ENCODE measurements around the gene PCBD2.
"Not testable (repeated sequence)": the region's sequence is repeated elsewhere in the genome, so short reads cannot be mapped to it uniquely, and the experiment has no call there.

Gene PCBD2

DNA sequence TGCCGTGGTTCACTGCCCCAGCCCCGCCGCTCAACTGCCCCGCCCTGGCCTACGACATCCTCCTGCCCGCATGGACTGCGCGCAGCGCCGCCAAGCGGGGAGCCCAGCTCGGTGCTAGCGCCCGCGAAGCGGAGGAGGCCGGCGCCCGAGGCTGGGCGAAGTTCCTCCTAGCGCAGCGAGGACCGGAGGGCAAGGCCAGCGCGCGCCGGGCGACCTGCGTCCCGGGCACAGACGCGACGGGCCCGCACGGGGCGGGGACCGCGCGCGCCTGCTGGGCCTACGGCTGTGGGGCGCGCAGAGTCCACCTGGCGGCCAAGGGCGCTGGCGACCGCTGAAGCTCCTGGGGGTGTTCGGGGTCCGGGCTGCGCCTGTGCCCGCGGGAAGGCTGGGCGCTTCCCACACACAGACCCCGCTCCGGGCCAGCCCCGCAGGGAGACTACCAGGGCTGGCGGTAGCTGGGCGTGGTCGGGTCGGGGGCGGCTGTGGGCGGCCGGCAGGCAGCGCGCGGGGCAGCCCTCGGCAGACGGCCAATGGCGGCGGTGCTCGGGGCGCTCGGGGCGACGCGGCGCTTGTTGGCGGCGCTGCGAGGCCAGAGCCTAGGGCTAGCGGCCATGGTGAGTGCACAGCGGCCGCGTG, at the start of gene PCBD2:
Gene PCBD2, plus strand, starts transcription at position 522 of the 636 bp plus-strand sequence. Its CDS starts 9 bp downstream, at position 531.
- DNase-seq, result peak; percentile 62

DNA sequence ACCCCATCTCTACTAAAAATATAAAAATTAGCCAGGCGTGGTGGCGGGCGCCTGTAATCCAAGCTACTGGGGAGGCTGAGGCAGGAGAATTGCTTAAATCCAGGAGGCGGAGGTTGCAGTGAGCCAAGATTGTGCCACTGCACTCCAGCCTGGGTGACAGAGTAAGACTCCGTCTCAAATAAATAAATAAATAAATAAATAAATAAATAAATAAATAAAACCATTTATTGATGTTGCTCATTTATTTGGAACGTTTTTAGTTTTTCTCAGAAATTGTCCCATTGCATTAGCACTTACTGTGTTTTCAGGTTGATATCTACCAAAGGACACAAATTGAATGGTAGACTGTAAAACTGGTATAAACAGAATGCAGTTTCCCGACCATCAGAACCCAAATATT, 48.5 kb upstream of the PCBD2 start:
- not testable (repeated sequence) for DNase-seq

DNA sequence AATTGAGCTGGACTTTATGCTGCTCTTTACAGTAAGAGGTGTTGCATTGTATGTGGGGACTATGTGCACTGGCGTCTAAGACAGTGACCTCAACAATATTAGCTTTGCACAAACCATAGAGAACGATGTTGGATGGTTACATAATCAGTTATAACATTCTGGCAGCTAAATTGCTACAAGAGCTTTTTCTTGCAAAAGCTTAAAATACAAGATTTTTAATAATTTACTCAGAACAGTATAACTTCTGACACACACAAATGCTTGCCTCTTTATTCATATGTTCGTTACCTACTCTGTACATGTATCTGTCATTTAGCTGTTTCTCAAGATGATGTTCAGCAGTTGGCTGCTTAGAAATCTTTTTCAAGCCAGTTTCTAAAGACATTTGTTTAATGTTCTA, 47.5 kb upstream of the PCBD2 start:
- no peak for DNase-seq

DNA sequence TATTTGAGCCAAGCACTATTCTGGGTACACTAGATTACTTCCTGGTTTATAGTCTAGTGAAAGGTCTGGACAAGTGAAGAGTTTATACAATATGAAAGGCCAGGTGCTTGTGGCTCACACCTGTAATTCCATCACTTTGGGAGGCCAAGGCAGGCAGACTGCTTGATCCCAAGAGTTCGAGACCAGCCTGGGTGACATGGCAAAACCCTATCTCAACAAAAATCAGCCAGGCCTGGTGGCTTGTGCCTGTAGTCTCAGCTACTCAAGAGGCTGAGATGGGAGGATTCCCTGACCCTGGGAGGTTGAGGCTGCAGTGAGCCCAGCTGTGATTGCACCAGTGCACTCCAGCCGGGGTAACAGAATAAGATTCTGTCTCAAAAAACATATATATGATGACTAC, 40.2 kb upstream of the PCBD2 start:
- DNase-seq, result no peak

DNA sequence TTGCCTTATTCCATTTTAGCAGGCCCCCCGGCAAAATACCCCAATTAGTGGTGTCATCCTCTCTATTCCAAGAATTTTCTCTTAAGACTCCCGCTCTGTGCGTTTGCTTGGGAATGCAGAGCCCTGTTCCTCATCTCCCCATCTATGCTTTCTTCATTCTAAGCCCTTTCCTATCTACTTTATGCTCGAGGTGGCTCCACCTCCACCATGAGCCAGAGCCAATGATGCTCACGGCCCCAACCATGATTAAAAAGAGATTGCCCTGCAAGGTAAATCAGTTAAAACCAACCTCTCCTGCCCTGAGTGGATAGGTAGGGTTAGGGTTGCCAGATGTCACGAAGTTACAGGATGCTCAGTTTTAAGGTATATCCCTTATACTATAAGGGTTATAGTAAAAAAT, 31.4 kb upstream of the PCBD2 start:
- DNase-seq, result no peak

DNA sequence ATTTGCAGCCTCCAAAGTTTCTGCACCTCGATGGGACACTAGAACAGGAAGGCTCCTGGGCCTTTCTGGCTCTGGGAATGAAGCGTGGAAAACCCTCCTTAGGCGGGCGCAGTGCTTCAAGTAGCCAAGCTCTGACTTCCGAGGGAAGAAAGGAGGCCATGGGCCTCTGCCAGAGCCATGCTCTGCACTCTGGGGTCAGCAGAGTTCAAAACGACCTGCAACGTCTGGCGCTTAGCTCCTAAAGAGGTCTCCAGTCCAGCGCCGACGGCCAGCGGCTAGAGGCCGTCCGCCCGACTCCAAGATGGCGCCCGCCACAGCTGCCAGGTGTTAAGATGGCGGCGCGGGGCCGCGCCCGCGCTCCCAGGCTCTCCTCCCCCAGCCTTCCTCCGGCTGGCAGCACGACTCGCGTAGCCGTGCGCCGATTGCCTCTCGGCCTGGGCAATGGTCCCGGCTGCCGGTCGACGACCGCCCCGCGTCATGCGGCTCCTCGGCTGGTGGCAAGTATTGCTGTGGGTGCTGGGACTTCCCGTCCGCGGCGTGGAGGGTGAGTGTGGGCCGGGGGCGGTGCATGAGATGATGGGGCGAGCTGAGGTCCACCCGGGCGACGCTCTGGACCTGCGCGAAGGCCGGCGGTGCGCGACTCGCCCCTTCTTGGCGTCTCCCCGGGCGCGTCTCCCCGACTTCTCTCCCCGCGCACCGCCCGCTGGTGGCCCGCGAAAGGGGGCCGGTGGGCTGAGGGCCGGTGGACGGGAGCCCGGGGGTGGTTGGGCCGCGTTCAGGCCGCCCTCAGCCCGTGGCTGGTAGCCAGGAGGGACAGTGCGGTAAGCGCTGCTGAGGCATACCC, 30.7 kb upstream of the PCBD2 start, which contains the start of gene TXNDC15:
Gene TXNDC15, plus strand, starts transcription at position 385 of the 844 bp plus-strand sequence. Its CDS starts 57 bp downstream, at position 442.
- peak; percentile 14 for DNase-seq

DNA sequence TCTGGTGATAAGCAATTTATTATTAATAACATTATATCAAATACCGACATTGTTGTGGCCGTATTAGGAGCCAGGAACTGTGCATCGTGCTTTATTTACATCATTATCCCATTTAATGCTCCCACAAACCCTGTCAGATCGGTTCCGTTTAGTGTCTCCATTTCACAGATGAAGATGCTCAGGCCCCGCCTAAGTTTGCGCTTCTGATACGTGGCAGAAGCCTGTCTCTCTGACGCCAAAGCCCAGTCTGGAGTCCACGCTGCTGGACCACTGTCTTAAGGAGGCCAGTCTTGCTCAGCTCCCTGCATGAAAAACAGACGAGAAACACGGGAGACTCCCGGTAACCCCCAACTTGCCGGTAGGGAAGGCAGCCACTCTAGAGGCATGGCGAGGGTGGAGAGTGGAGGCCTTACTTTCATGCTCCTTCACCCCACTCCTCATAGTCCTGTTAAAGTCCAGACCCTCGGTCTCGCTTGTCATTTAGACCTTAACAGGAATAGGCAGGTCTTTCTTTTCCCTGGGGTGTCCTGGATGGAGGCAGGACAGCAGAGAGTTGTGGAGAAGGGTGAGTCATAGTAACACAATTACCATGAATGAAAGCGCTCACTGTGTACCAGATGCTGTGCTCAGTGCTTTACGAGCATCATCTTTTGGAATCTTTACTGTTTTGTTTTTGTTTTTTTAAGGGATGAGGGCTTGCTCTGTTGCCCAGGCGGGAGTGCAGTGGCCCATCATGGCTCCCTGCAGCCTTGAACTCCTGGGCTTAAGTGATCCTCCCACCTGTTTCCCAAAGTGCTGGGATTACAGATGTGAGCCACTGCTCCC, 29.9 kb upstream of the PCBD2 start:
- no peak for DNase-seq

DNA sequence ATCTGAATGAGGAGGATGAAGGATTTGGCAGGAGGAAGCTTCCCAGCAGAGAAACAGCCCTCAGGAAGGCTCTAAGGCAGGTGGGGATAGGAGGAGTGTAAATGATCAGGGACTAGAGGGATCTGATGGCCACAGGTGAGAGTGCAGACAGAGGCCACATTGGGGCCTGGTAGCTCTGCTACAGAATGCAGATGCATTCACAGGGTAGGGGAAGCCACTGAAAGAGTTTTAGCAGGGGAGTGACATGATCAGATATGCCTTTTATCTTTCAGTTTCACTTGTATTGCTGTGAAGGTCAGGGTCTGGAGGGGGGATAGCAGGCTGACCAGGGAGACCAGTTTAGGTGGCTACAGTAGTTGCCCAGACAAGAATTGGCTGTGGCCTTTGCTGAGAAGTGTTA, 27.8 kb upstream of the PCBD2 start:
- no peak for DNase-seq

DNA sequence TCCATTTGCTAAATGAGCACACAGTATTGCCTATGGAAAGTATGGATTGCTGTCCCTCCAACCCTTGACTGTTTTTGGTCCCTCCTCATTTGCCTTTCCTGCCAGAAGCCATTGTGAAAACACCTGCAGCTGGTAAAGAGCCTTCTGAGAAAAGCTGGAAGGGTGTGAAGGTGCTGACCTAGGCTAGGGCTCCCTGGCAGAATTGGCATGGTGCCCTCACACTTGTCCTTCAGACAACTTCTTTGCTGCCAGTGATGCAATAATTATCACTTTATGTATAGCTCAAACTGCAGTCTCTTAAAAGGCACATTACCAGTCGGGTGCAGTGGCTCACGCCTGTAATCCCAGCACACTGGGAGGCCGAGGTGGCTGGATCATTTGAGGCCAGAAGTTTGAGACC, 26.5 kb upstream of the PCBD2 start:
- no peak for DNase-seq

DNA sequence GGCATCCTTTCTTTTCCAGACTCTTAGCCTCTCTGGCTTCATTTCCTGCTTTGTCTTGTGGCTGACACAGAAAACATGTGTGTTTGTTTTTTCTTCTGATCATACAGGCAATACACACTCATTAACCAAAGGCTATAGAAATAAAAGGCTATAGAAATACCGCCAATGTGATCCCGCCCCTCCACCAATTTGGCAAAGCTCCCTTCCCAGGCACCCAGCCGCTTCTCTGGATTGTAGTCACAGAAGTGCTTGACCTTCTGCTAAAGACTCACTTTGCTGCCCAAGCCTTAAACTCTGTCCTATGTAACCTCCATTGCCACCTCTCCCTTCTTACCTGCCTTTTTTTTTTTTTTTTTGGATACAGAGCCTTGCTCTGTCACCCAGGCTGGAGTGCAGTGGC, 25.5 kb upstream of the PCBD2 start:
- DNase-seq, result no peak

DNA sequence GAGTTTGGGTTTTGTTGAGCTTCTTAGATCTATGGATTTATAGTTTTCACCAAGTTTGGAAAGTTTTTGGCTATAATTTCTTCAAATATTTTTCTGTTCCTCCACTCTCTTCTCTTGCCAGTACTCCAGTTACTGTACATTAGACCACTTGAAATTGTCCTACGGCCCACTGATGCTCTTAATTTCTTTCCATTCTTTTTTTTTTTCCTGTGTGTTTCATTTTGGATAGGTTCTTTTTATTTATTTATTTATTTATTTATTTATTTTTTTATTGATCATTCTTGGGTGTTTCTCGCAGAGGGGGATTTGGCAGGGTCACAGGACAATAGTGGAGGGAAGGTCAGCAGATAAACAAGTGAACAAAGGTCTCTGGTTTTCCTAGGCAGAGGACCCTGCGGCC, 24.0 kb upstream of the PCBD2 start:
- not testable (repeated sequence) for DNase-seq

DNA sequence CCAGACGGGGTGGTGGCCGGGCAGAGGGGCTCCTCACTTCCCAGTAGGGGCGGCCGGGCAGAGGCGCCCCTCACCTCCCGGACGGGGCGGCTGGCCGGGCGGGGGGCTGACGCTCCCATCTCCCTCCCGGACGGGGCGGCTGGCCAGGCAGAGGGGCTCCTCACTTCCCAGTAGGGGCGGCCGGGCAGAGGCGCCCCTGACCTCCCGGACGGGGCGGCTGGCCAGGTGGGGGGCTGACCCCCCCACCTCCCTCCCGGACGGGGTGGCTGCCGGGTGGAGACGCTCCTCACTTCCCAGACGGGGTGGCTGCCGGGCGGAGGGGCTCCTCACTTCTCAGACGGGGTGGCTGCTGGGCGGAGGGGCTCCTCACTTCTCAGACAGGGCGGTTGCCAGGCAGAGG, 23.2 kb upstream of the PCBD2 start:
- not testable (repeated sequence) for DNase-seq

DNA sequence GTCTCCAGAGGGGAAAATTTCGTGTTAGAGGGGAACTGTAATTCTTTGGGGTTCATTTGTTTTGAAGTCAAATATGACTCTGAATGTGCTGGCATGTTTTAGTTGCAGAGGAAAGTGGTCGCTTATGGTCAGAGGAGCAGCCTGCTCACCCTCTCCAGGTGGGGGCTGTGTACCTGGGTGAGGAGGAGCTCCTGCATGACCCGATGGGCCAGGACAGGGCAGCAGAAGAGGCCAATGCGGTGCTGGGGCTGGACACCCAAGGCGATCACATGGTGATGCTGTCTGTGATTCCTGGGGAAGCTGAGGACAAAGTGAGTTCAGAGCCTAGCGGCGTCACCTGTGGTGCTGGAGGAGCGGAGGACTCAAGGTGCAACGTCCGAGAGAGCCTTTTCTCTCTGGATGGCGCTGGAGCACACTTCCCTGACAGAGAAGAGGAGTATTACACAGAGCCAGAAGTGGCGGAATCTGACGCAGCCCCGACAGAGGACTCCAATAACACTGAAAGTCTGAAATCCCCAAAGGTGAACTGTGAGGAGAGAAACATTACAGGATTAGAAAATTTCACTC, 17.3 kb upstream of the PCBD2 start:
- DNase-seq, result no peak

DNA sequence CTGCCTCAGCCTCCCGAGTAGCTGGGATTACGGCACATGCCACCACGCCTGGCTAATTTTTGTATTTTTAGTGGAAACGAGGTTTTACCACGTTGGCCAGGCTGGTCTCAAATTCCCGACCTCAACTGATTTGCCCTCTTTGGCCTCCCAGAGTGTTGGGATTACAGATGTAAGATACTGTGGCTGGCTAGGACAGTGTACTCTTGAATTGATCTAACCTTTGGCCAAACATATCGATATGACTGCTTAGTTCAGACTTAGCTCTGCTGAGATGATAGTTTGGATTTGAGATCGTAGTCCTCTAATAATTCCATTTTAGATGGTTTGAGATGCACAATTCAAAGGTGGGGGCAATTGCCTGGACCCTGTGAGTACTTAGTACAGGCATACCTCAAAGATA, 15.6 kb upstream of the PCBD2 start:
- DNase-seq, result no peak

DNA sequence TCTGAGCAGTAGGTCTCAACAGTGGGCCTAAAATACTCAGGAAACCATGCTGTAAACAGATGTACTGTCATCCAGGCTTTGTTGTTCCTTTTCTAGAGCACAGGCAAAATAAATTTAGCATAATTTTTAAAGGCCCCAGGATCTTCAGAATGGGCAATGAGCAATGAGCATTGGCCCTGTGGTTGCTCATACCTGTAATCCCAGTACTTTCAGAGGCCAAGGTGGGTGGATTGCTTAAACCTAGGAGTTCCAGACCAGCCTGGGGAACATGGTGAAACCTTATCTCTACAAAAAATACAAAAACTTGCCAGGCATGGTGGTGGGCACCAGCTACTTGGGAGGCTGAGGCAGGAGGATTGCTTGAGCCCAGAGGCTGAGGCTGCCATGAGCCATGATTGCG, 13.5 kb upstream of the PCBD2 start:
- no peak for DNase-seq

DNA sequence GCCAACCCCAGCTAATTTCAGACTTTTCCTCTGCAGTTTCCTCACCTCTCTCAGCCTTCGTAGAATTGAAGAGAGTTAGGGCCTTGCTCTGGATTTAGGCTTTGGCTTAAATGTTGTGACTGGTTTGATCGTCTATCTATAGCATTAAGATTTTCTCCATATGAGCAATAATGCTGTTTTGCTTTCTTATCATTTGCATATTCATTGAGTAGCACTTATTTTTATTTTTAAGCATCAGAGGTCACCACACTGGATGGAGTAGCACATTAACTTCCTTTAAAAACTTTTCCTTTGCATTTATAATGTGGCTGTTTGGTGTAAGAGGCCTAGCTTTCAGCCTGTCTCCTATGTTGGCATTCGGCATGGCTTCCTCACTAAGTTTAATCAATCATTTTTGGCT, 12.6 kb upstream of the PCBD2 start:
- no peak for DNase-seq

DNA sequence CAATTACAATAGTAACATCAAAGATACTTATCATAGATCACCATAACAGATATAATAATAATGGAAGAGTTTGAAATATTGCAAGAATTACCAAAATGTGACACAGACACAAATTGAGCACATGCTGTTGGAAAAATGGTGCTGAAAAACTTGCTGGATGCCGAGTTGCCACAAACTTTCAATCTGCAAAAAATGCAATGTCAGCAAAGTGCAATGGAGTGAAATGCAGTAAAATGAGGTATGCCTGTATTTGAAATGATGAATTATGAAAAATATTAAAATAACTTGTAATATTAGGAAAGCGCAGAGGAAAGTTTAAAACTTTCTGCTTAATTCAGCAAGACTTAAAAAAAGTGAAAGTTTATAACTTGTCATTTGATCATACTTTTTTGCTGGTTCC, 12.0 kb upstream of the PCBD2 start:
- DNase-seq, result no peak

DNA sequence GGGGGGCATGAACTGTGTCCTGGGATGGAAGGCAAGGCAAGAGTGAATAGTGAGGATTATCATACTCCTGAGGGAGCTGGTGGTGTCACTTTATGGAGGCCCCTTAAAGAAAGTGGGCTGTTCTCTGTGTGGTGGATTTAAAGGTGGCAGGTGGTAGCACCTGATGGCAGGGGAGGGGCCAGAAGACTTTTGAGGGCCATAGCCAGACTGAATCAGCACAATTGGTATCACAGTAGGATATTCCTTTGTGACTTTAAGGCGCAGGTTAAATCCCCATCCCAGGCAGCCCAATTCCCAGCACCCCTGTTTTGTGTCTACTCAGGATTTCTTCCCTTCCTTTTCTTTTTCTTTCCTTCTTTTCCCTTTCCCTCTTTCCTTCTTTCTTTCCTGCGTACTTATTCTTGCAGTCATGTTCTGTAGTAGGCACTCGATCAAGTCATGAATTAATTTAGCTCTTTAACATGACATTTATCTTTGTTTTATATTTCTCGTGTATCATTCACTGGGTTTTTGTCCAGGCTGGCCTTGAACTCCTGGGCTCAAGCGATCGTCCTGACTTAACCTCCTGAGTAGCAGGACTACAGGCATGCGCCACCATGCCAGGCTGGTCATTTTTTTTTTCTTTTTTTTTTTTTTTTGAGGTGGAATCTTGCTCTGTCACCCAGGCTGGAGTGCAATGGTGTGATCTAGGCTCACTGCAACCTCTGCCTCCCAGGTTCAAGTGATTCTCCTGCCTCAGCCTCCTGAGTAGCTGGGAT, 11.0 kb upstream of the PCBD2 start:
- no peak for DNase-seq

DNA sequence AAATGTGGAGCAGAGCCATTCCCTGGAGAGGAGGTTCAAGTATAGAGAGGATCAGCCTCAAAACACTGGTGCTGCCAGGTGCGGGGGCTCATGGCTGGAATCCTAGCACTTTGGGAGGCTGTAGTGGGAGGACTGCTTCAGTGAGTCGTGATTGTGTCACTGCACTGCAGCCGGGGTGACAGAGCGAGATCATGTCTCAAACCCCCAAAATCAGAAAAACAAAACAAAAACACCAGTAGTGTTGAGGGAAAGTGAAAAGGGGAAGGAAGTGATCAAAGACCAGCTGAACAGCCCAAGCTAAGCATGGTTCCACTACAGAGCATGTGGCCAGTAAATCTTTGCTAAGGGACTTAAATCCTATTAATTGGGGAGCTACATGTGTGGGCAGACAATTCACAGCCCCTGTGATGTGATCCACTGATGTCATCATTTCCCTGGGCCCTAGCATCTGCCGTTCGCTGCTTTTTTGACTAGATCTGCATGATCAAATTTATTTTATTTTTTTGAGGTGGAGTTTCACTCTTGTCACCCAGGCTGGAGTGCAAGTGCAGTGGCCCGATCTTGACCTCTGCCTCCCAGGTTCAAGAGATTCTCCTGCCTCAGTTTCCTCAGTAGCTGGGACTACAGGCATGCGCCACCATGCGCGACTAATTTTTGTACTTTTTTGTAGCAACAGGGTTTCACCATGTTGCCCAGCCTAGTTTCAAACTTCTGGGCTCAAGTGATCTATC, 2.7 kb upstream of the PCBD2 start:
- peak; percentile 20 for DNase-seq

DNA sequence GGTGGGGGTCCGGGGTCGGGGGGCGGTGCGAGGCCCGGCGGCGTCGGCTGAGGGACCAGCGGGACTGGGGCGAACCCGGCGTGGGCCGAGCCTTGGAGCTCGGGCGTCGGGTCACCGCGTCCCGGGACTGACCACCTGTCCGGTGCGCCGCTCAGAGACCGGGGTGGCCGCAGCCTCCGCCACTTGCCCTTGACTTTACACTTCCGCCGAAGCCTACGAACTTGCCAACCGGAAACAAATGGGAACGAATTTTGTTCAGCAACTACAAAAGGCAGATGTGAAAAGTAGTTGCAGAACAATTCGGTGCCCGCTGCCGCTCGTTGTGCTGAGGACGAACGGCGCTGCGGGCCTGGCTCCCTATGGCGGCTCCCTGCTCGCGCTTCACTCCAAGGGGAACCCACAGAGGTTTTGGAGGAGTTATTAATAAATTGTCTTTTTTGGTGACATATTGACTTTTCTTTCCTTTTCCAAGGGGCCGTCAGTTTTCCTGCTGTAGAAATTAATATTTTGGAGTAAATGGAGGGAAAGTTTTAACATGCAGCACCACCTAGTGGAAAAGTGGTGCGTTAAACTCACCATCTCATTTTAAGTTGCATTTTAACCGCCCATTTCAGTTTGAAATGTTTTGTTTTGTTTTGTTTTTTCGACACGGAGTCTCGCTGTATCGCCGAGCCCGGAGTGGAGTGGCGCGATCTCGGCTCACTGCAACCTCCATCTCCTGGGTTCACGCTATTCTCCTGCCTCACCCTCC, 490 bp downstream of the PCBD2 start:
- peak; percentile 11 for DNase-seq

DNA sequence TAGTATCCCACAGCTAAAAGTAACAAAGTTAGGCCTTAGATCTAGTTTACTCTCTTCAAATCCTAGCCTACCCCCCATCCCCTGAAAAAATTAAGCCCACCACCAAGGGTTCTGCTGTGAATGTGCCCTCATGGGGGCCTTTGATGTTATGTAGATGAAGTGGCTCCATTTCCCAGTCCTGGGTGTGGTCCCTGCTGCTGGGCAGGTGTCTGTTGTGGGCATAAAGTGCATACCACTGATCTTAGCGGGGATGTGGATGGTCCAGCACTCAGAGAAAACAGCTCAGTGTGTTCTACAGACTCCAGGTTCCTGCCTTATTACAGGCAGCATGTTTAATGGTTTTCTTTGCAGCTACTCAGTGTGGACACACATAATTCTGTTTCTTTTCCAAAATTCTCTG, 1.9 kb downstream of the PCBD2 start:
- no peak for DNase-seq
